Trophoblast cell (in vitro differentiated cells and primary cell): ENCODE measurements around the gene TPRG1.

Experiments
- DNase-seq, 2 donors: peaks; one replicate each; pipeline ENCODE4 v3.0.0-alpha.2; 2016
- H2AFZ ChIP-seq: 2 replicates; pipeline ENCODE4 v1.6.1; 2013; ENCODE audit warnings: low read length, moderate library complexity, mild to moderate bottlenecking; ENCODE audit not compliant: insufficient read depth, poor library complexity
- H2AK5ac ChIP-seq: 2 replicates; pipeline ENCODE4 v1.6.1; 2013; ENCODE audit warnings: mild to moderate bottlenecking, low read length
- H2BK120ac ChIP-seq: 2 replicates; pipeline ENCODE4 v1.6.1; 2013; ENCODE audit warnings: low read length, mild to moderate bottlenecking, moderate library complexity; ENCODE audit not compliant: insufficient read depth, poor library complexity
- H2BK12ac ChIP-seq: 2 replicates; pipeline ENCODE4 v1.6.1; 2013; ENCODE audit warnings: mild to moderate bottlenecking, low read length, moderate library complexity
- H2BK5ac ChIP-seq: 2 replicates; pipeline ENCODE4 v1.6.1; 2013; ENCODE audit warnings: low read length, low read depth, moderate library complexity, mild to moderate bottlenecking; ENCODE audit not compliant: poor library complexity
- H3K14ac ChIP-seq: 2 replicates; pipeline ENCODE4 v1.6.1; 2013; ENCODE audit warnings: mild to moderate bottlenecking, low read length
- H3K18ac ChIP-seq: 2 replicates; pipeline ENCODE4 v1.6.1; 2013; ENCODE audit warnings: mild to moderate bottlenecking, low read length
- H3K23ac ChIP-seq: 2 replicates; pipeline ENCODE4 v1.6.1; 2013; ENCODE audit warnings: low read length
- H3K27ac ChIP-seq: 2 replicates; pipeline ENCODE4 v1.5.1; 2013; ENCODE audit warnings: low read depth, mild to moderate bottlenecking, inconsistent platforms, low read length, moderate library complexity
- H3K27me3 ChIP-seq: 2 replicates; pipeline ENCODE4 v1.6.1; 2013; ENCODE audit warnings: inconsistent platforms, mild to moderate bottlenecking, low read length, moderate library complexity; ENCODE audit not compliant: insufficient read depth
- H3K36me3 ChIP-seq, 2 experiments: 1 replicate in 1 of 2; 2 replicates in 1 of 2; pipeline ENCODE4 v1.6.1; 2013; ENCODE audit warnings: low read length in 2 of 2, mild to moderate bottlenecking in 2 of 2, moderate library complexity in 1 of 2; ENCODE audit not compliant: insufficient read depth in 2 of 2, control insufficient read depth in 1 of 2
- H3K4ac ChIP-seq: 2 replicates; pipeline ENCODE4 v1.6.1; 2013; ENCODE audit warnings: low read depth, mild to moderate bottlenecking, low read length, moderate library complexity
- H3K4me1 ChIP-seq, 2 experiments: 1 replicate in 1 of 2; 2 replicates in 1 of 2; pipeline ENCODE4 v1.6.1; 2013; ENCODE audit warnings: low read length in 2 of 2, mild to moderate bottlenecking in 2 of 2, moderate library complexity in 1 of 2; ENCODE audit not compliant: insufficient read depth in 2 of 2, control insufficient read depth in 1 of 2
- H3K4me2 ChIP-seq: 2 replicates; pipeline ENCODE4 v1.6.1; 2013; ENCODE audit warnings: inconsistent platforms, mild to moderate bottlenecking, low read length, moderate library complexity
- H3K4me3 ChIP-seq: 2 replicates; pipeline ENCODE4 v1.5.1; 2013; ENCODE audit warnings: mild to moderate bottlenecking, low read depth, low read length, inconsistent platforms
- H3K79me1 ChIP-seq: one replicate; pipeline ENCODE4 v1.6.1; 2013; ENCODE audit warnings: low read length
- H3K79me2 ChIP-seq: 2 replicates; pipeline ENCODE4 v1.6.1; 2013; ENCODE audit warnings: low read length, mild to moderate bottlenecking; ENCODE audit not compliant: control insufficient read depth, insufficient read depth, poor library complexity
- H3K9ac ChIP-seq: 2 replicates; pipeline ENCODE4 v1.6.1; 2013; ENCODE audit warnings: mild to moderate bottlenecking, low read length
- H3K9me3 ChIP-seq: 2 replicates; pipeline ENCODE4 v1.6.1; 2013; ENCODE audit warnings: low read depth, mild to moderate bottlenecking, control low read depth, inconsistent platforms, low read length; ENCODE audit not compliant: insufficient read depth
- H4K12ac ChIP-seq: 2 replicates; pipeline ENCODE4 v1.6.1; 2013; ENCODE audit warnings: low read depth, mild to moderate bottlenecking, low read length, moderate library complexity
- H4K8ac ChIP-seq: 2 replicates; pipeline ENCODE4 v1.6.1; 2013; ENCODE audit warnings: low read depth, mild to moderate bottlenecking, low read length, moderate library complexity
- H4K91ac ChIP-seq: one replicate; pipeline ENCODE4 v1.6.1; 2013; ENCODE audit warnings: low read depth, mild to moderate bottlenecking, low read length, moderate library complexity
- WGBS: extraction: QIAGEN DNeasy Blood & Tissue Kit; methylation state at CpG from one replicate; pipeline ENCODE4 v1.1.7; 2013; ENCODE audit warnings: missing lambda C conversion rate; ENCODE audit not compliant: insufficient read length, insufficient coverage; ENCODE audit errors: extremely low coverage; 5-methylcytosine and 5-hydroxymethylcytosine counted together

Gene TPRG1

GRCh38 chr3:189149203-189149602 is 22.6 kb upstream of the TPRG1 start:
- H3K4me1 ChIP-seq = peaks cover 0 to 3% of the 10 kb centered on the region in 2 experiments
- DNase-seq = no peak
- WGBS = no CpG with 5 or more reads among the region's 3 CpGs
- H3K23ac ChIP-seq = no peak overlapping the region
- no peaks in the 10 kb centered on the region for H3K79me2 ChIP-seq
- no peak overlapping the region for H3K27ac ChIP-seq
- no peak overlapping the region for H2BK5ac ChIP-seq
- no peak overlapping the region for H2BK12ac ChIP-seq
- H3K14ac ChIP-seq = no peak overlapping the region
- H3K9ac ChIP-seq = no peak overlapping the region
- H3K9me3 ChIP-seq = no peaks in the 10 kb centered on the region
- no peaks in the 10 kb centered on the region for H3K79me1 ChIP-seq
- no peak overlapping the region for H2AK5ac ChIP-seq
- H4K12ac ChIP-seq = no peak overlapping the region
- H3K4ac ChIP-seq = no peak overlapping the region
- H2BK120ac ChIP-seq = no peak overlapping the region
- H3K4me3 ChIP-seq = no peak overlapping the region
- no peak overlapping the region for H3K18ac ChIP-seq
- no peaks in the 10 kb centered on the region for H3K36me3 ChIP-seq
- no peak overlapping the region for H3K4me2 ChIP-seq
- H4K8ac ChIP-seq = no peak overlapping the region
- no peak overlapping the region for H2AFZ ChIP-seq
- no peaks in the 10 kb centered on the region for H3K27me3 ChIP-seq
- H4K91ac ChIP-seq = no peak overlapping the region

GRCh38 chr3:189157232-189158007 is 14.4 kb upstream of the TPRG1 start:
- H2BK120ac ChIP-seq = no peak overlapping the region
- H2AFZ ChIP-seq = no peak overlapping the region
- H2BK12ac ChIP-seq = no peak overlapping the region
- H4K12ac ChIP-seq = no peak overlapping the region
- peak in 1 of 2 donors; percentile 4 for DNase-seq
- no peak overlapping the region for H2AK5ac ChIP-seq
- H3K79me1 ChIP-seq = no peaks in the 10 kb centered on the region
- no peak overlapping the region for H4K8ac ChIP-seq
- H3K4ac ChIP-seq = no peak overlapping the region
- no peaks in the 10 kb centered on the region for H3K36me3 ChIP-seq
- H3K4me2 ChIP-seq = no peak overlapping the region
- no peaks in the 10 kb centered on the region for H3K79me2 ChIP-seq
- no peaks in the 10 kb centered on the region for H3K4me1 ChIP-seq
- H4K91ac ChIP-seq = no peak overlapping the region
- H3K27ac ChIP-seq = no peak overlapping the region
- H2BK5ac ChIP-seq = no peak overlapping the region
- H3K18ac ChIP-seq = no peak overlapping the region
- H3K9me3 ChIP-seq = no peaks in the 10 kb centered on the region
- H3K27me3 ChIP-seq = no peaks in the 10 kb centered on the region
- no peak overlapping the region for H3K9ac ChIP-seq
- H3K4me3 ChIP-seq = no peak overlapping the region
- no peak overlapping the region for H3K23ac ChIP-seq
- no peak overlapping the region for H3K14ac ChIP-seq
- WGBS = no CpG with 5 or more reads among the region's 11 CpGs

- no peak overlapping the region for H3K27ac ChIP-seq
- no peak overlapping the region for H3K9ac ChIP-seq
- H3K18ac ChIP-seq = no peak overlapping the region
- H2BK5ac ChIP-seq = no peak overlapping the region
- no peak overlapping the region for H2AFZ ChIP-seq
- no peaks in the 10 kb centered on the region for H3K4me1 ChIP-seq
- WGBS = no CpG with 5 or more reads among the region's 7 CpGs
- H2BK12ac ChIP-seq = no peak overlapping the region
- H3K14ac ChIP-seq = no peak overlapping the region
- H3K36me3 ChIP-seq = no peaks in the 10 kb centered on the region
- peak in 1 of 2 donors; percentile 46 for DNase-seq
- H4K8ac ChIP-seq = no peak overlapping the region
- H3K9me3 ChIP-seq = no peaks in the 10 kb centered on the region
- H3K23ac ChIP-seq = no peak overlapping the region
- H3K4ac ChIP-seq = no peak overlapping the region
- H2BK120ac ChIP-seq = no peak overlapping the region
- H3K79me2 ChIP-seq = no peaks in the 10 kb centered on the region
- H4K91ac ChIP-seq = no peak overlapping the region
- H3K4me3 ChIP-seq = no peak overlapping the region
- no peak overlapping the region for H4K12ac ChIP-seq
- no peak overlapping the region for H3K4me2 ChIP-seq
- H3K27me3 ChIP-seq = no peaks in the 10 kb centered on the region
- H3K79me1 ChIP-seq = no peaks in the 10 kb centered on the region
- no peak overlapping the region for H2AK5ac ChIP-seq
Observed at GRCh38 chr3:189158034-189158433, 13.7 kb upstream of the TPRG1 start.

- peak; percentile 31 to 86 for DNase-seq
- Histone ChIP-seq H3K23ac (no peak overlapping the region), H2AK5ac (no peak overlapping the region), H2BK5ac (no peak overlapping the region), H3K27me3 (no peaks in the 10 kb centered on the region), H3K4me3 (no peak overlapping the region), H3K36me3 (no peaks in the 10 kb centered on the region), H3K9ac (no peak overlapping the region), H4K91ac (no peak overlapping the region), H3K18ac (no peak overlapping the region), H4K12ac (no peak overlapping the region), H3K79me2 (no peaks in the 10 kb centered on the region), H2AFZ (no peak overlapping the region), H3K4ac (no peak overlapping the region), H2BK12ac (no peak overlapping the region), H2BK120ac (no peak overlapping the region), H3K4me2 (no peak overlapping the region), H3K4me1 (no peaks in the 10 kb centered on the region), H3K14ac (no peak overlapping the region), H3K27ac (no peak overlapping the region), H3K79me1 (no peaks in the 10 kb centered on the region), H3K9me3 (no peaks in the 10 kb centered on the region), H4K8ac (no peak overlapping the region)
- WGBS = no CpG with 5 or more reads among the region's 8 CpGs
Observed at GRCh38 chr3:189160519-189161309, 11.1 kb upstream of the TPRG1 start.
